Measurements from ENCODE around the gene FKRP.

DNA sequence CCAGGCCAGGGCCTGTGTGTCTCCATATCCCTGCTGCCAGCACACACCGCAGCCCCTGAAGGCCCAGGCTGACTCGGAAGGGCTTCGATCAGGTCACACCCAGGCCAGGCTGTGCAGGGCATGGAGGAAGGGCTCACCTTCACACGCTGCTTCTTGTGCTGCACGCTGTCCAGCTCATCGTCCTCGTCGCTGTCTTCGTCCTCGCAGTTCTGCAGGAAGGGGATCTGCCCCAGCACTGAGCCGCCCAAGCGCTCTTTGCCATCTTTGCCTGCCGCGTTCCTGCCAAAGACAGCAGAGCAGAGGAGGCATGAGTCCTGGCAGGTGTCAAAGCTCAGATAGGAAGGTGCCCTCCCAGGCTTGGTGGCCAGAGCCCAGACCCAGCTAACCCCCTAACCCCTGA, 15.3 kb upstream of the FKRP start:
- TF ChIP-seq POLR2AphosphoS5 (IDR thresholded peaks at IDR 0.05; ENCODE audit: low read depth, low read length) (no peak), FOXP2 (optimal IDR thresholded peaks at IDR 0.05; ENCODE audit: borderline replicate concordance, extremely low read depth, extremely low read length, insufficient read depth) (no peak), TAF1 (IDR thresholded peaks at IDR 0.05; ENCODE audit: borderline replicate concordance, insufficient read depth, low read length) (no peak)

Data from PFSK-1 (cell line).